WTC11 (cell line): ENCODE data around the gene PAN3. TPM values are rescaled to one million over a fixed set of nuclear protein-coding genes. Genes with fewer than 3 reads are reported as not detected.
A peak's percentile ranks its signal among the peaks of the same experiment; 100 is the strongest.

ENCODE experiments used
- ATAC-seq: fragments of 200-7000 bp; cut with Tn5 transposase; 2 replicates; pipeline ENCODE4 v1.10.0; 2021; ENCODE audit warnings: mild to moderate bottlenecking, moderate library complexity
- CTCF ChIA-PET: fragments of 300-600 bp; sonication (Branson Sonifier 250); formaldehyde crosslinking; loops from one replicate; lab custom pipeline; 2021; ENCODE audit warnings: antibody characterized with exemption; lab: Charles Lee
- POLR2A ChIA-PET: fragments of 350-600 bp; sonication (Branson Sonifier 250); formaldehyde crosslinking; loops from one replicate; lab custom pipeline; 2021; ENCODE audit warnings: antibody characterized with exemption; lab: Charles Lee
- DNase-seq: peaks from one replicate; pipeline ENCODE4 v3.0.0; 2021; ENCODE audit warnings: low spot score
- H3K27ac Mint-ChIP-seq: 2 replicates; pipeline ENCODE4 v1.8.0; 2021; ENCODE audit warnings: mixed read lengths
- H3K27me3 Mint-ChIP-seq: 2 replicates; pipeline ENCODE4 v1.8.0; 2021; ENCODE audit warnings: low read depth, mild to moderate bottlenecking, moderate library complexity, mixed read lengths
- H3K36me3 Mint-ChIP-seq: 2 replicates; pipeline ENCODE4 v1.8.0; 2021; ENCODE audit warnings: mixed read lengths
- H3K4me1 Mint-ChIP-seq: 2 replicates; pipeline ENCODE4 v1.8.0; 2022; ENCODE audit warnings: mixed read lengths
- H3K4me3 Mint-ChIP-seq: 2 replicates; pipeline ENCODE4 v1.8.0; 2021; ENCODE audit warnings: mild to moderate bottlenecking, moderate library complexity, mixed read lengths
- H3K9me3 Mint-ChIP-seq: 2 replicates; pipeline ENCODE4 v1.8.0; 2021; ENCODE audit warnings: mixed read lengths
- GABPB1 ChIP-seq: sonication (generic); formaldehyde crosslinking; IDR thresholded peaks from 2 replicates; pipeline ENCODE4 v1.8.1; 2023; ENCODE audit warnings: mild to moderate bottlenecking, missing genetic modification reagents
- GRHL2 ChIP-seq: fragments of 250-450 bp; sonication (Bioruptor Pico); IDR thresholded peaks from 2 replicates; pipeline ENCODE4 v1.8.0; 2022; ENCODE audit warnings: mild to moderate bottlenecking, moderate library complexity; ENCODE audit not compliant: insufficient replicate concordance, severe bottlenecking
- GTF2I ChIP-seq: fragments of 250-450 bp; sonication (Bioruptor Pico); conservative IDR thresholded peaks from 2 replicates; pipeline ENCODE4 v1.4.0; 2021; ENCODE audit warnings: mild to moderate bottlenecking
- KAT7 ChIP-seq: sonication (generic); formaldehyde crosslinking; IDR thresholded peaks from 2 replicates; pipeline ENCODE4 v1.8.1; 2023; ENCODE audit warnings: missing genetic modification reagents, mild to moderate bottlenecking, borderline replicate concordance
- MXD4 ChIP-seq: fragments of 250-450 bp; sonication (Bioruptor Pico); IDR thresholded peaks from 2 replicates; pipeline ENCODE4 v1.8.0; 2021; ENCODE audit warnings: mild to moderate bottlenecking, moderate library complexity, borderline replicate concordance
- MYBL2 ChIP-seq: sonication (generic); formaldehyde crosslinking; IDR thresholded peaks from 2 replicates; pipeline ENCODE4 v1.8.1; 2023; ENCODE audit warnings: mild to moderate bottlenecking, moderate library complexity, missing genetic modification reagents
- NFATC4 ChIP-seq: fragments of 250-450 bp; sonication (Bioruptor Pico); IDR thresholded peaks from 2 replicates; pipeline ENCODE4 v1.9.0; 2021; ENCODE audit warnings: mild to moderate bottlenecking
- PRRX2 ChIP-seq: fragments of 250-450 bp; sonication (Bioruptor Pico); IDR thresholded peaks from 2 replicates; pipeline ENCODE4 v1.8.0; 2021; ENCODE audit warnings: mild to moderate bottlenecking
- ZNF219 ChIP-seq: sonication (generic); formaldehyde crosslinking; IDR thresholded peaks from 2 replicates; pipeline ENCODE4 v1.8.0; 2023; ENCODE audit warnings: missing genetic modification reagents, mild to moderate bottlenecking, borderline replicate concordance
- ZNF232 ChIP-seq: sonication (generic); formaldehyde crosslinking; IDR thresholded peaks from 2 replicates; pipeline ENCODE4 v1.8.0; 2022; ENCODE audit warnings: mild to moderate bottlenecking, missing genetic modification reagents
- ZNF396 ChIP-seq: fragments of 250-450 bp; sonication (Bioruptor Pico); IDR thresholded peaks from 2 replicates; pipeline ENCODE4 v1.8.0; 2021; ENCODE audit warnings: mild to moderate bottlenecking, moderate library complexity, borderline replicate concordance
- ZNF671 ChIP-seq: fragments of 250-450 bp; sonication (Bioruptor Pico); IDR thresholded peaks from 2 replicates; pipeline ENCODE4 v1.8.0; 2021; ENCODE audit warnings: mild to moderate bottlenecking
- total RNA-seq: library from RNA; stranded (reverse); gene quantifications from 3 replicates; pipeline ENCODE4 v1.2.3, GENCODE V29; 2021
- TF ChIP-seq, protein P1 (sequence below): sonication (generic); formaldehyde crosslinking; conservative IDR thresholded peaks from 2 replicates; pipeline ENCODE4 v1.8.1; 2022; ENCODE audit warnings: mild to moderate bottlenecking, missing genetic modification reagents
- TF ChIP-seq, protein P2 (sequence below): sonication (generic); formaldehyde crosslinking; IDR thresholded peaks from 2 replicates; pipeline ENCODE4 v1.8.1; 2022; ENCODE audit warnings: mild to moderate bottlenecking, moderate library complexity, missing genetic modification reagents
- TF ChIP-seq, protein P3 (sequence below): sonication (generic); formaldehyde crosslinking; IDR thresholded peaks from 2 replicates; pipeline ENCODE4 v1.8.1; 2023; ENCODE audit warnings: mild to moderate bottlenecking, missing genetic modification reagents, moderate library complexity
- TF ChIP-seq, protein P4 (sequence below): sonication (generic); formaldehyde crosslinking; IDR thresholded peaks from 2 replicates; pipeline ENCODE4 v1.8.1; 2023; ENCODE audit warnings: mild to moderate bottlenecking, missing genetic modification reagents
- TF ChIP-seq, protein P5 (sequence below): sonication (generic); formaldehyde crosslinking; IDR thresholded peaks from 2 replicates; pipeline ENCODE4 v1.8.1; 2022; ENCODE audit warnings: low read depth, mild to moderate bottlenecking, moderate library complexity, missing genetic modification reagents, borderline replicate concordance
- TF ChIP-seq, protein P6 (sequence below): sonication (generic); formaldehyde crosslinking; IDR thresholded peaks from 2 replicates; pipeline ENCODE4 v1.8.0; 2023; ENCODE audit warnings: mild to moderate bottlenecking, missing genetic modification reagents
- TF ChIP-seq, protein P7 (sequence below): sonication (generic); formaldehyde crosslinking; IDR thresholded peaks from 2 replicates; pipeline ENCODE4 v1.8.1; 2023; ENCODE audit warnings: mild to moderate bottlenecking, missing genetic modification reagents, borderline replicate concordance
- TF ChIP-seq, protein P8 (sequence below): sonication (generic); formaldehyde crosslinking; IDR thresholded peaks from 2 replicates; pipeline ENCODE4 v1.8.0; 2023; ENCODE audit warnings: missing genetic modification reagents, mild to moderate bottlenecking, borderline replicate concordance

PAN3 gene
- total RNA-seq, 1 experiment from 2014 or later: 37.8 TPM

DNA sequence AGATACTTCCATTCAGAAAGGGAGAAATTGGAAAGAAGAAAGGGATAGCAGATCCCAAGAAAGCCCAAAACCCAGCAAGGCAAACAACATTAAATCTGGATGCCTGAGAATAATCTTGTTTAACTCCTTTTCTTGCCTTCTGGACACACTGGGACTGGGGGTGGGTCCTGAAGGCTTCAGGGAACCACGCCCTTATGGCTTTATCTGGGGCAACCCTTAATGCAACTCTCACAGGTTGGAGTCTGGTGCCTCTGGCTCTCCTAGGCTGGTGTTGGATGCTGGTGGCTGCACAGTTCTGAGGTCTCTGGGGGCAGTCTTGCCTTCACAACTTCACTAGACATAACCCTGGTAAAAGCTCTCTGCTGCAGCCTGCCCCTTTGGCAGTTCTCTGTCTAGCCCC, 27.9 kb downstream of the PAN3 start:
- POLR2A ChIA-PET: no interaction called here
- peaks cover 32% of the 10 kb centered on the region for H3K4me1 Mint-ChIP-seq
- peaks cover 4% of the 10 kb centered on the region for H3K9me3 Mint-ChIP-seq
- H3K4me3 Mint-ChIP-seq: no peak overlapping the region
- H3K27me3 Mint-ChIP-seq: no peaks in the 10 kb centered on the region
- ATAC-seq (peak; percentile 34), DNase-seq (no peak)
- peak overlapping the region; percentile 24; the same call in 1 of the 2 replicates for H3K27ac Mint-ChIP-seq
- TF ChIP-seq, protein P1, sequence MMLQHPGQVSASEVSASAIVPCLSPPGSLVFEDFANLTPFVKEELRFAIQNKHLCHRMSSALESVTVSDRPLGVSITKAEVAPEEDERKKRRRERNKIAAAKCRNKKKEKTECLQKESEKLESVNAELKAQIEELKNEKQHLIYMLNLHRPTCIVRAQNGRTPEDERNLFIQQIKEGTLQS: no peak
- TF ChIP-seq, protein P2, sequence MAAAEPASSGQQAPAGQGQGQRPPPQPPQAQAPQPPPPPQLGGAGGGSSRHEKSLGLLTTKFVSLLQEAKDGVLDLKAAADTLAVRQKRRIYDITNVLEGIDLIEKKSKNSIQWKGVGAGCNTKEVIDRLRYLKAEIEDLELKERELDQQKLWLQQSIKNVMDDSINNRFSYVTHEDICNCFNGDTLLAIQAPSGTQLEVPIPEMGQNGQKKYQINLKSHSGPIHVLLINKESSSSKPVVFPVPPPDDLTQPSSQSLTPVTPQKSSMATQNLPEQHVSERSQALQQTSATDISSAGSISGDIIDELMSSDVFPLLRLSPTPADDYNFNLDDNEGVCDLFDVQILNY (CRISPR knock-in tag): no peak
- TF ChIP-seq NFATC4 (CRISPR knock-in tag) (no peak), ZNF219 (CRISPR knock-in tag) (no peak), MYBL2 (CRISPR knock-in tag) (no peak), GRHL2 (CRISPR knock-in tag) (no peak), ZNF232 (CRISPR knock-in tag) (no peak), GABPB1 (CRISPR knock-in tag) (no peak), MXD4 (no peak), KAT7 (CRISPR knock-in tag) (no peak), ZNF396 (CRISPR knock-in tag) (no peak), ZNF671 (CRISPR knock-in tag) (no peak)
- TF ChIP-seq, protein P3, sequence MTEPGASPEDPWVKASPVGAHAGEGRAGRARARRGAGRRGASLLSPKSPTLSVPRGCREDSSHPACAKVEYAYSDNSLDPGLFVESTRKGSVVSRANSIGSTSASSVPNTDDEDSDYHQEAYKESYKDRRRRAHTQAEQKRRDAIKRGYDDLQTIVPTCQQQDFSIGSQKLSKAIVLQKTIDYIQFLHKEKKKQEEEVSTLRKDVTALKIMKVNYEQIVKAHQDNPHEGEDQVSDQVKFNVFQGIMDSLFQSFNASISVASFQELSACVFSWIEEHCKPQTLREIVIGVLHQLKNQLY: no peak
- TF ChIP-seq, protein P4, sequence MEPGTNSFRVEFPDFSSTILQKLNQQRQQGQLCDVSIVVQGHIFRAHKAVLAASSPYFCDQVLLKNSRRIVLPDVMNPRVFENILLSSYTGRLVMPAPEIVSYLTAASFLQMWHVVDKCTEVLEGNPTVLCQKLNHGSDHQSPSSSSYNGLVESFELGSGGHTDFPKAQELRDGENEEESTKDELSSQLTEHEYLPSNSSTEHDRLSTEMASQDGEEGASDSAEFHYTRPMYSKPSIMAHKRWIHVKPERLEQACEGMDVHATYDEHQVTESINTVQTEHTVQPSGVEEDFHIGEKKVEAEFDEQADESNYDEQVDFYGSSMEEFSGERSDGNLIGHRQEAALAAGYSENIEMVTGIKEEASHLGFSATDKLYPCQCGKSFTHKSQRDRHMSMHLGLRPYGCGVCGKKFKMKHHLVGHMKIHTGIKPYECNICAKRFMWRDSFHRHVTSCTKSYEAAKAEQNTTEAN: no peak
- TF ChIP-seq, protein P5, sequence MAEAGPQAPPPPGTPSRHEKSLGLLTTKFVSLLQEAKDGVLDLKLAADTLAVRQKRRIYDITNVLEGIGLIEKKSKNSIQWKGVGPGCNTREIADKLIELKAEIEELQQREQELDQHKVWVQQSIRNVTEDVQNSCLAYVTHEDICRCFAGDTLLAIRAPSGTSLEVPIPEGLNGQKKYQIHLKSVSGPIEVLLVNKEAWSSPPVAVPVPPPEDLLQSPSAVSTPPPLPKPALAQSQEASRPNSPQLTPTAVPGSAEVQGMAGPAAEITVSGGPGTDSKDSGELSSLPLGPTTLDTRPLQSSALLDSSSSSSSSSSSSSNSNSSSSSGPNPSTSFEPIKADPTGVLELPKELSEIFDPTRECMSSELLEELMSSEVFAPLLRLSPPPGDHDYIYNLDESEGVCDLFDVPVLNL (CRISPR knock-in tag): no peak
- TF ChIP-seq, protein P6, sequence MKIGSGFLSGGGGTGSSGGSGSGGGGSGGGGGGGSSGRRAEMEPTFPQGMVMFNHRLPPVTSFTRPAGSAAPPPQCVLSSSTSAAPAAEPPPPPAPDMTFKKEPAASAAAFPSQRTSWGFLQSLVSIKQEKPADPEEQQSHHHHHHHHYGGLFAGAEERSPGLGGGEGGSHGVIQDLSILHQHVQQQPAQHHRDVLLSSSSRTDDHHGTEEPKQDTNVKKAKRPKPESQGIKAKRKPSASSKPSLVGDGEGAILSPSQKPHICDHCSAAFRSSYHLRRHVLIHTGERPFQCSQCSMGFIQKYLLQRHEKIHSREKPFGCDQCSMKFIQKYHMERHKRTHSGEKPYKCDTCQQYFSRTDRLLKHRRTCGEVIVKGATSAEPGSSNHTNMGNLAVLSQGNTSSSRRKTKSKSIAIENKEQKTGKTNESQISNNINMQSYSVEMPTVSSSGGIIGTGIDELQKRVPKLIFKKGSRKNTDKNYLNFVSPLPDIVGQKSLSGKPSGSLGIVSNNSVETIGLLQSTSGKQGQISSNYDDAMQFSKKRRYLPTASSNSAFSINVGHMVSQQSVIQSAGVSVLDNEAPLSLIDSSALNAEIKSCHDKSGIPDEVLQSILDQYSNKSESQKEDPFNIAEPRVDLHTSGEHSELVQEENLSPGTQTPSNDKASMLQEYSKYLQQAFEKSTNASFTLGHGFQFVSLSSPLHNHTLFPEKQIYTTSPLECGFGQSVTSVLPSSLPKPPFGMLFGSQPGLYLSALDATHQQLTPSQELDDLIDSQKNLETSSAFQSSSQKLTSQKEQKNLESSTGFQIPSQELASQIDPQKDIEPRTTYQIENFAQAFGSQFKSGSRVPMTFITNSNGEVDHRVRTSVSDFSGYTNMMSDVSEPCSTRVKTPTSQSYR (CRISPR knock-in tag): no peak
- peaks cover 7% of the 10 kb centered on the region for H3K36me3 Mint-ChIP-seq
- CTCF ChIA-PET: no interaction called here

DNA sequence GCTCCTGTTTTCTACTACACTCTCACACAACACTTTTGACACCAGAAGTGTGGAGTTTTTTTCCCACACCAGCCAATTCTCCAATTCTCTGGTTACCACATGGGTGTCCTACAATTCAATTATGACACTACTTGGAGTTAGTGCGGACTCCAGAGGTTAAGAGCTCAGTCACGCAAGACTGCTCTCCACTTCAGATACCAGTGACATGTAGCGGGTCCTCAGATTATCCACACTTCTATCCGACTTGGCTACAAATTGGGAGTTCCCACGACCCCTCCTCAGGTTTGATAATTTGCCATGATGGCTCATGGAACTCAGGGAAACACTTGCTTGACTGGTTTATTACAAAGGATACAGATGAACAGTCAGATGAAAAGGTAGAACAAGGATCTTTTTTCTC, 32.9 kb downstream of the PAN3 start:
- Mint-ChIP-seq H3K36me3 (peaks cover 8% of the 10 kb centered on the region), H3K27ac (peak overlapping the region; percentile 38), H3K4me3 (no peak overlapping the region), H3K9me3 (no peaks in the 10 kb centered on the region), H3K27me3 (no peaks in the 10 kb centered on the region), H3K4me1 (peaks cover 25% of the 10 kb centered on the region)
- ChIA-PET POLR2A (no interaction called here), CTCF (no interaction called here)
- DNase-seq (no peak), ATAC-seq (no peak)
- no peak for TF ChIP-seq PRRX2 (CRISPR knock-in tag)
- no peak for TF ChIP-seq GTF2I (CRISPR knock-in tag)
- TF ChIP-seq, protein P7, sequence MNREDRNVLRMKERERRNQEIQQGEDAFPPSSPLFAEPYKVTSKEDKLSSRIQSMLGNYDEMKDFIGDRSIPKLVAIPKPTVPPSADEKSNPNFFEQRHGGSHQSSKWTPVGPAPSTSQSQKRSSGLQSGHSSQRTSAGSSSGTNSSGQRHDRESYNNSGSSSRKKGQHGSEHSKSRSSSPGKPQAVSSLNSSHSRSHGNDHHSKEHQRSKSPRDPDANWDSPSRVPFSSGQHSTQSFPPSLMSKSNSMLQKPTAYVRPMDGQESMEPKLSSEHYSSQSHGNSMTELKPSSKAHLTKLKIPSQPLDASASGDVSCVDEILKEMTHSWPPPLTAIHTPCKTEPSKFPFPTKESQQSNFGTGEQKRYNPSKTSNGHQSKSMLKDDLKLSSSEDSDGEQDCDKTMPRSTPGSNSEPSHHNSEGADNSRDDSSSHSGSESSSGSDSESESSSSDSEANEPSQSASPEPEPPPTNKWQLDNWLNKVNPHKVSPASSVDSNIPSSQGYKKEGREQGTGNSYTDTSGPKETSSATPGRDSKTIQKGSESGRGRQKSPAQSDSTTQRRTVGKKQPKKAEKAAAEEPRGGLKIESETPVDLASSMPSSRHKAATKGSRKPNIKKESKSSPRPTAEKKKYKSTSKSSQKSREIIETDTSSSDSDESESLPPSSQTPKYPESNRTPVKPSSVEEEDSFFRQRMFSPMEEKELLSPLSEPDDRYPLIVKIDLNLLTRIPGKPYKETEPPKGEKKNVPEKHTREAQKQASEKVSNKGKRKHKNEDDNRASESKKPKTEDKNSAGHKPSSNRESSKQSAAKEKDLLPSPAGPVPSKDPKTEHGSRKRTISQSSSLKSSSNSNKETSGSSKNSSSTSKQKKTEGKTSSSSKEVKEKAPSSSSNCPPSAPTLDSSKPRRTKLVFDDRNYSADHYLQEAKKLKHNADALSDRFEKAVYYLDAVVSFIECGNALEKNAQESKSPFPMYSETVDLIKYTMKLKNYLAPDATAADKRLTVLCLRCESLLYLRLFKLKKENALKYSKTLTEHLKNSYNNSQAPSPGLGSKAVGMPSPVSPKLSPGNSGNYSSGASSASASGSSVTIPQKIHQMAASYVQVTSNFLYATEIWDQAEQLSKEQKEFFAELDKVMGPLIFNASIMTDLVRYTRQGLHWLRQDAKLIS: no peak
- TF ChIP-seq, protein P8, sequence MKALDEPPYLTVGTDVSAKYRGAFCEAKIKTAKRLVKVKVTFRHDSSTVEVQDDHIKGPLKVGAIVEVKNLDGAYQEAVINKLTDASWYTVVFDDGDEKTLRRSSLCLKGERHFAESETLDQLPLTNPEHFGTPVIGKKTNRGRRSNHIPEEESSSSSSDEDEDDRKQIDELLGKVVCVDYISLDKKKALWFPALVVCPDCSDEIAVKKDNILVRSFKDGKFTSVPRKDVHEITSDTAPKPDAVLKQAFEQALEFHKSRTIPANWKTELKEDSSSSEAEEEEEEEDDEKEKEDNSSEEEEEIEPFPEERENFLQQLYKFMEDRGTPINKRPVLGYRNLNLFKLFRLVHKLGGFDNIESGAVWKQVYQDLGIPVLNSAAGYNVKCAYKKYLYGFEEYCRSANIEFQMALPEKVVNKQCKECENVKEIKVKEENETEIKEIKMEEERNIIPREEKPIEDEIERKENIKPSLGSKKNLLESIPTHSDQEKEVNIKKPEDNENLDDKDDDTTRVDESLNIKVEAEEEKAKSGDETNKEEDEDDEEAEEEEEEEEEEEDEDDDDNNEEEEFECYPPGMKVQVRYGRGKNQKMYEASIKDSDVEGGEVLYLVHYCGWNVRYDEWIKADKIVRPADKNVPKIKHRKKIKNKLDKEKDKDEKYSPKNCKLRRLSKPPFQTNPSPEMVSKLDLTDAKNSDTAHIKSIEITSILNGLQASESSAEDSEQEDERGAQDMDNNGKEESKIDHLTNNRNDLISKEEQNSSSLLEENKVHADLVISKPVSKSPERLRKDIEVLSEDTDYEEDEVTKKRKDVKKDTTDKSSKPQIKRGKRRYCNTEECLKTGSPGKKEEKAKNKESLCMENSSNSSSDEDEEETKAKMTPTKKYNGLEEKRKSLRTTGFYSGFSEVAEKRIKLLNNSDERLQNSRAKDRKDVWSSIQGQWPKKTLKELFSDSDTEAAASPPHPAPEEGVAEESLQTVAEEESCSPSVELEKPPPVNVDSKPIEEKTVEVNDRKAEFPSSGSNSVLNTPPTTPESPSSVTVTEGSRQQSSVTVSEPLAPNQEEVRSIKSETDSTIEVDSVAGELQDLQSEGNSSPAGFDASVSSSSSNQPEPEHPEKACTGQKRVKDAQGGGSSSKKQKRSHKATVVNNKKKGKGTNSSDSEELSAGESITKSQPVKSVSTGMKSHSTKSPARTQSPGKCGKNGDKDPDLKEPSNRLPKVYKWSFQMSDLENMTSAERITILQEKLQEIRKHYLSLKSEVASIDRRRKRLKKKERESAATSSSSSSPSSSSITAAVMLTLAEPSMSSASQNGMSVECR (CRISPR knock-in tag): no peak
